ENCODE data around the gene DYNLT5.
A peak's percentile ranks its signal among the peaks of the same experiment; 100 is the strongest.

The DYNLT5 gene

GRCh38 chr1:66752000-66752592 is at the start of gene DYNLT5:
Gene DYNLT5 (plus strand): TSS chr1:66752459. CDS start chr1:66754659, 2,200 bp downstream.
- Histone ChIP-seq H3K36me3 (ENCODE audit: control insufficient read depth, insufficient read depth, low read length) (no peaks in the 10 kb centered on the region), H3K9ac (no peak within 1 kb of the TSS), H3K4me1 (no peaks in the 10 kb centered on the region), H3K4me2 (ENCODE audit: low read length) (peak within 1 kb of the TSS; percentile 60), H2AFZ (no peak within 1 kb of the TSS), H3K27me3 (ENCODE audit: control insufficient read depth, insufficient read depth, low read length) (peaks cover 3% of the 10 kb centered on the region), H3K27ac (no peak within 1 kb of the TSS), H3K9me3 (ENCODE audit: control insufficient read depth, low read length) (no peaks in the 10 kb centered on the region), H3K79me2 (no peaks in the 10 kb centered on the region), H3K4me3 (ENCODE audit: low read depth, low read length) (no peak within 1 kb of the TSS)
- no peak for TF ChIP-seq CTCF (IDR thresholded peaks at IDR 0.05)

- Histone ChIP-seq H3K27me3 (ENCODE audit: control insufficient read depth, insufficient read depth, low read length) (no peaks in the 10 kb centered on the region), H2AFZ (no peak overlapping the region), H3K4me3 (ENCODE audit: low read depth, low read length) (no peak overlapping the region), H3K9ac (no peak overlapping the region), H3K36me3 (ENCODE audit: control insufficient read depth, insufficient read depth, low read length) (no peaks in the 10 kb centered on the region), H3K79me2 (no peaks in the 10 kb centered on the region), H3K27ac (no peak overlapping the region), H3K9me3 (ENCODE audit: control insufficient read depth, low read length) (no peaks in the 10 kb centered on the region), H3K4me2 (ENCODE audit: low read length) (no peak overlapping the region), H3K4me1 (no peaks in the 10 kb centered on the region)
- no peak for TF ChIP-seq CTCF (IDR thresholded peaks at IDR 0.05)
Measured at GRCh38 chr1:66704177-66704875, 47.9 kb upstream of the DYNLT5 start.

- H3K9me3 ChIP-seq (ENCODE audit: control insufficient read depth, low read length) = no peaks in the 10 kb centered on the region
- H3K79me2 ChIP-seq = no peaks in the 10 kb centered on the region
- H3K36me3 ChIP-seq (ENCODE audit: control insufficient read depth, insufficient read depth, low read length) = no peaks in the 10 kb centered on the region
- no peak overlapping the region for H3K9ac ChIP-seq
- H3K4me3 ChIP-seq (ENCODE audit: low read depth, low read length) = no peak overlapping the region
- H3K27me3 ChIP-seq (ENCODE audit: control insufficient read depth, insufficient read depth, low read length) = no peaks in the 10 kb centered on the region
- H3K27ac ChIP-seq = no peak overlapping the region
- H3K4me2 ChIP-seq (ENCODE audit: low read length) = no peak overlapping the region
- no peak for TF ChIP-seq CTCF (IDR thresholded peaks at IDR 0.05)
- H3K4me1 ChIP-seq = no peaks in the 10 kb centered on the region
- H2AFZ ChIP-seq = no peak overlapping the region
Measured at GRCh38 chr1:66705110-66705509, 47.1 kb upstream of the DYNLT5 start.

GRCh38 chr1:66711420-66711819 is 40.8 kb upstream of the DYNLT5 start:
- H3K27ac ChIP-seq = no peak overlapping the region
- H3K4me2 ChIP-seq (ENCODE audit: low read length) = no peak overlapping the region
- no peak overlapping the region for H2AFZ ChIP-seq
- TF ChIP-seq CTCF (IDR thresholded peaks at IDR 0.05) = no peak
- no peaks in the 10 kb centered on the region for H3K36me3 ChIP-seq (ENCODE audit: control insufficient read depth, insufficient read depth, low read length)
- no peaks in the 10 kb centered on the region for H3K4me1 ChIP-seq
- no peaks in the 10 kb centered on the region for H3K27me3 ChIP-seq (ENCODE audit: control insufficient read depth, insufficient read depth, low read length)
- no peaks in the 10 kb centered on the region for H3K79me2 ChIP-seq
- H3K4me3 ChIP-seq (ENCODE audit: low read depth, low read length) = no peak overlapping the region
- no peak overlapping the region for H3K9ac ChIP-seq
- H3K9me3 ChIP-seq (ENCODE audit: control insufficient read depth, low read length) = no peaks in the 10 kb centered on the region

GRCh38 chr1:66712839-66713238 is 39.4 kb upstream of the DYNLT5 start:
- Histone ChIP-seq H2AFZ (no peak overlapping the region), H3K36me3 (ENCODE audit: control insufficient read depth, insufficient read depth, low read length) (no peaks in the 10 kb centered on the region), H3K27me3 (ENCODE audit: control insufficient read depth, insufficient read depth, low read length) (no peaks in the 10 kb centered on the region), H3K4me3 (ENCODE audit: low read depth, low read length) (no peak overlapping the region), H3K4me1 (no peaks in the 10 kb centered on the region), H3K79me2 (no peaks in the 10 kb centered on the region), H3K27ac (no peak overlapping the region), H3K4me2 (ENCODE audit: low read length) (no peak overlapping the region), H3K9me3 (ENCODE audit: control insufficient read depth, low read length) (no peaks in the 10 kb centered on the region), H3K9ac (no peak overlapping the region)
- no peak for TF ChIP-seq CTCF (IDR thresholded peaks at IDR 0.05)

Measured in parathyroid adenoma (tissue), 2 donors.